DOHH2 (cell line): ENCODE measurements around the gene BPI.

Source experiments
- EZH2phosphoT487 ChIP-seq: fragments of 200-600 bp; sonication (generic); IDR thresholded peaks from 2 replicates; pipeline ENCODE4 v1.6.1; 2017; ENCODE audit warnings: borderline replicate concordance, mild to moderate bottlenecking, antibody characterized with exemption, low read length, moderate library complexity, mixed read lengths
- TF ChIP-seq, protein P1 (sequence below): fragments of 200-600 bp; sonication (generic); IDR thresholded peaks from one replicate; pipeline ENCODE4 v1.5.1; 2014; ENCODE audit warnings: antibody characterized with exemption, mild to moderate bottlenecking, low read depth, low read length; ENCODE audit not compliant: poor library complexity, severe bottlenecking

DNA sequence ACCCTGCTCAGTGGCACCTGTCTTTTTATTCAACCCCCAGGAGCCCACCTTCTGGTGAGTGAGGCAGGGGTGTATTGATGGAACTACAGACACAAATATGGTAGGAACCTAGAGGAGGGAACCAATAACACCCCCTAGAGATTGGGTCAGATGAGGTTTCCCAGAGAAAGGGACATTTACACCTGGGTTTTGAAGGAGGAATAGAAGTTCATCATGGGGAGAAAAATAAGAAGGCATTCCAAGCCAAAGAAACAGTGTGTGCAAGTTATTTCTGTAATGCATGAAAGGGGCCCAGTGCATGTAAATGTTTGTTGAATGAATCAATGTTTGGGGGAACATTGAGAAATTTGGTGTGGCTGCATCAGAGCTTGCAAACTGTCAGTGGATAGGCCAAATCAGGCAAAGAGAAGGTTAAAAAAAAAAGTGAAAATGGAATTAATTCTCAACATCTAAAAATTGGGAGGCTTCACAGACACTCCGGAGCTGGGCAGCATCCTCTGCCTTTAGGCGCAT is 32.3 kb upstream of the BPI start:
- no peak for TF ChIP-seq EZH2phosphoT487
- TF ChIP-seq, protein P1, sequence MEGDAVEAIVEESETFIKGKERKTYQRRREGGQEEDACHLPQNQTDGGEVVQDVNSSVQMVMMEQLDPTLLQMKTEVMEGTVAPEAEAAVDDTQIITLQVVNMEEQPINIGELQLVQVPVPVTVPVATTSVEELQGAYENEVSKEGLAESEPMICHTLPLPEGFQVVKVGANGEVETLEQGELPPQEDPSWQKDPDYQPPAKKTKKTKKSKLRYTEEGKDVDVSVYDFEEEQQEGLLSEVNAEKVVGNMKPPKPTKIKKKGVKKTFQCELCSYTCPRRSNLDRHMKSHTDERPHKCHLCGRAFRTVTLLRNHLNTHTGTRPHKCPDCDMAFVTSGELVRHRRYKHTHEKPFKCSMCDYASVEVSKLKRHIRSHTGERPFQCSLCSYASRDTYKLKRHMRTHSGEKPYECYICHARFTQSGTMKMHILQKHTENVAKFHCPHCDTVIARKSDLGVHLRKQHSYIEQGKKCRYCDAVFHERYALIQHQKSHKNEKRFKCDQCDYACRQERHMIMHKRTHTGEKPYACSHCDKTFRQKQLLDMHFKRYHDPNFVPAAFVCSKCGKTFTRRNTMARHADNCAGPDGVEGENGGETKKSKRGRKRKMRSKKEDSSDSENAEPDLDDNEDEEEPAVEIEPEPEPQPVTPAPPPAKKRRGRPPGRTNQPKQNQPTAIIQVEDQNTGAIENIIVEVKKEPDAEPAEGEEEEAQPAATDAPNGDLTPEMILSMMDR, result no peak
